Activated CD8-positive, alpha-beta T cell treated with anti-CD3 and anti-CD28 coated beads, Interleukin-2, amount 10 ng/mL, durations not matched to agents 7 days and 5 days (primary cell): ENCODE measurements around the gene USP1. TPM values are rescaled to one million over a fixed set of nuclear protein-coding genes. Genes with fewer than 3 reads are reported as not detected.

ENCODE experiments used
- ATAC-seq: fragments of 150-1000 bp; cut with Tn5 transposase; one replicate; pipeline ENCODE4 v1.10.0; 2021; ENCODE audit warnings: moderate library complexity
- CTCF ChIA-PET: fragments of 350-600 bp; sonication (Branson Sonifier 250); formaldehyde crosslinking; loops from one replicate; lab custom pipeline; 2021; ENCODE audit warnings: antibody characterized with exemption; lab: Charles Lee
- POLR2A ChIA-PET: fragments of 350-600 bp; sonication (Branson Sonifier 250); formaldehyde crosslinking; loops from one replicate; lab custom pipeline; 2021; ENCODE audit warnings: antibody characterized with exemption; lab: Charles Lee
- DNase-seq: peaks from one replicate; pipeline ENCODE4 v3.0.0-alpha.2; 2020
- H3K27ac Mint-ChIP-seq: one replicate; pipeline ENCODE4 v1.8.0; 2021; ENCODE audit warnings: mild to moderate bottlenecking, mixed read lengths
- H3K27me3 Mint-ChIP-seq: one replicate; pipeline ENCODE4 v1.8.0; 2021; ENCODE audit warnings: low read depth, mixed read lengths
- H3K36me3 Mint-ChIP-seq: one replicate; pipeline ENCODE4 v1.8.0; 2021; ENCODE audit warnings: low read depth, mixed read lengths
- H3K4me1 Mint-ChIP-seq: one replicate; pipeline ENCODE4 v1.8.0; 2021; ENCODE audit warnings: low read depth, mixed read lengths
- H3K4me3 Mint-ChIP-seq: one replicate; pipeline ENCODE4 v1.8.0; 2021; ENCODE audit warnings: mild to moderate bottlenecking, mixed read lengths
- H3K9me3 Mint-ChIP-seq: one replicate; pipeline ENCODE4 v1.8.0; 2022; ENCODE audit warnings: mixed read lengths; ENCODE audit not compliant: insufficient read depth
- total RNA-seq, 2 experiments: library from RNA; stranded (reverse); gene quantifications; one replicate each; pipeline ENCODE4 v1.2.3, GENCODE V29; 2021

USP1 gene
- total RNA-seq, 2 experiments from 2014 or later: 83.7 to 87.0 TPM

GRCh38 chr1:62405247-62405646 lies 31.6 kb upstream of the USP1 start:
- Mint-ChIP-seq H3K9me3 (no peaks in the 10 kb centered on the region), H3K27ac (no peak overlapping the region)

GRCh38 chr1:62406576-62406975 lies 30.3 kb upstream of the USP1 start:
- ChIA-PET CTCF (interaction anchor here (1.0 to 5.4 kb wide), 6 partner anchors 143 to 271 kb away, joined by 3 to 39 read pairs (median 4); no protein-coding TSS in a partner anchor), POLR2A (no interaction called here)
- H3K36me3 Mint-ChIP-seq: no peaks in the 10 kb centered on the region
- DNase-seq (no peak), ATAC-seq (no peak)
- peaks cover 2% of the 10 kb centered on the region for H3K27me3 Mint-ChIP-seq
- no peaks in the 10 kb centered on the region for H3K4me1 Mint-ChIP-seq
- H3K4me3 Mint-ChIP-seq: no peak overlapping the region
- no peaks in the 10 kb centered on the region for H3K9me3 Mint-ChIP-seq
- no peak overlapping the region for H3K27ac Mint-ChIP-seq

More at GRCh38 chr1:62405247-62405646, 31.6 kb upstream of the USP1 start:
- H3K27me3 Mint-ChIP-seq: peaks cover 2% of the 10 kb centered on the region
- no peaks in the 10 kb centered on the region for H3K4me1 Mint-ChIP-seq
- DNase-seq: no peak
- no peaks in the 10 kb centered on the region for H3K36me3 Mint-ChIP-seq
- CTCF ChIA-PET: interaction anchor here (0.9 to 5.4 kb wide), 5 partner anchors 230 to 343 kb away, joined by 3 to 39 read pairs (median 4); no protein-coding TSS in a partner anchor
- ATAC-seq: no peak
- POLR2A ChIA-PET: no interaction called here
- no peak overlapping the region for H3K4me3 Mint-ChIP-seq

GRCh38 chr1:62407398-62408009 lies 29.3 kb upstream of the USP1 start:
- DNase-seq: peak; percentile 42
- CTCF ChIA-PET: interaction anchor here (1.0 to 5.4 kb wide), 8 partner anchors 11 to 272 kb away, joined by 3 to 39 read pairs (median 3); no protein-coding TSS in a partner anchor
- Mint-ChIP-seq H3K4me1 (no peaks in the 10 kb centered on the region), H3K9me3 (no peaks in the 10 kb centered on the region), H3K36me3 (no peaks in the 10 kb centered on the region), H3K27me3 (peaks cover 2% of the 10 kb centered on the region), H3K27ac (no peak overlapping the region), H3K4me3 (no peak overlapping the region)
- POLR2A ChIA-PET: no interaction called here
- no peak for ATAC-seq

- DNase-seq (no peak), ATAC-seq (no peak)
- no peak overlapping the region for H3K4me3 Mint-ChIP-seq
- peaks cover 6% of the 10 kb centered on the region for H3K27me3 Mint-ChIP-seq
- ChIA-PET POLR2A (no interaction called here), CTCF (no interaction called here)
- H3K4me1 Mint-ChIP-seq: no peaks in the 10 kb centered on the region
- no peak overlapping the region for H3K27ac Mint-ChIP-seq
- no peaks in the 10 kb centered on the region for H3K36me3 Mint-ChIP-seq
- no peaks in the 10 kb centered on the region for H3K9me3 Mint-ChIP-seq
These were observed 21.2 kb upstream of the USP1 start for GRCh38 chr1:62415687-62416086.

GRCh38 chr1:62417351-62417999 lies 19.4 kb upstream of the USP1 start:
- Mint-ChIP-seq H3K4me1 (no peaks in the 10 kb centered on the region), H3K4me3 (no peak overlapping the region), H3K36me3 (no peaks in the 10 kb centered on the region), H3K27ac (no peak overlapping the region), H3K27me3 (peaks cover 6% of the 10 kb centered on the region), H3K9me3 (no peaks in the 10 kb centered on the region)
- ATAC-seq: no peak
- CTCF ChIA-PET: interaction anchor here (1.0 to 2.1 kb wide), 2 partner anchors 9 to 242 kb away, joined by 3 to 5 read pairs; no protein-coding TSS in a partner anchor
- POLR2A ChIA-PET: no interaction called here
- DNase-seq: no peak

- Mint-ChIP-seq H3K4me3 (no peak overlapping the region), H3K4me1 (no peaks in the 10 kb centered on the region), H3K27ac (no peak overlapping the region), H3K9me3 (no peaks in the 10 kb centered on the region), H3K36me3 (no peaks in the 10 kb centered on the region), H3K27me3 (peaks cover 6% of the 10 kb centered on the region)
- ATAC-seq: no peak
- DNase-seq: no peak
- ChIA-PET CTCF (no interaction called here), POLR2A (no interaction called here)
These were observed 16.6 kb upstream of the USP1 start for GRCh38 chr1:62420214-62420613.

GRCh38 chr1:62423580-62424242 lies 13.1 kb upstream of the USP1 start:
- ATAC-seq (no peak), DNase-seq (no peak)
- no peaks in the 10 kb centered on the region for H3K9me3 Mint-ChIP-seq
- no peak overlapping the region for H3K27ac Mint-ChIP-seq
- no peaks in the 10 kb centered on the region for H3K4me1 Mint-ChIP-seq
- H3K4me3 Mint-ChIP-seq: no peak overlapping the region
- H3K36me3 Mint-ChIP-seq: no peaks in the 10 kb centered on the region
- CTCF ChIA-PET: no interaction called here
- POLR2A ChIA-PET: interaction anchor here (1.8 kb wide), 1 partner anchor 12 kb away, joined by 6 read pairs; no protein-coding TSS in a partner anchor
- peaks cover 5% of the 10 kb centered on the region for H3K27me3 Mint-ChIP-seq

- Mint-ChIP-seq H3K9me3 (no peaks in the 10 kb centered on the region), H3K4me3 (no peak overlapping the region), H3K4me1 (no peaks in the 10 kb centered on the region), H3K36me3 (no peaks in the 10 kb centered on the region), H3K27me3 (peaks cover 2% of the 10 kb centered on the region), H3K27ac (no peak overlapping the region)
- ChIA-PET CTCF (interaction anchor here (1.3 kb wide), 1 partner anchor 11 kb away, joined by 3 read pairs; no protein-coding TSS in a partner anchor), POLR2A (interaction anchor here (1.8 kb wide), 1 partner anchor 11 kb away, joined by 6 read pairs; no protein-coding TSS in a partner anchor)
- DNase-seq (no peak), ATAC-seq (no peak)
These were observed 12.4 kb upstream of the USP1 start for GRCh38 chr1:62424411-62424810.

- peaks cover 2% of the 10 kb centered on the region for H3K27me3 Mint-ChIP-seq
- POLR2A ChIA-PET: interaction anchor here (1.8 kb wide), 1 partner anchor 11 kb away, joined by 6 read pairs; no protein-coding TSS in a partner anchor
- CTCF ChIA-PET: interaction anchor here (1.3 kb wide), 1 partner anchor 11 kb away, joined by 3 read pairs; no protein-coding TSS in a partner anchor
- no peak overlapping the region for H3K4me3 Mint-ChIP-seq
- DNase-seq (no peak), ATAC-seq (no peak)
- H3K4me1 Mint-ChIP-seq: no peaks in the 10 kb centered on the region
- no peaks in the 10 kb centered on the region for H3K36me3 Mint-ChIP-seq
- H3K27ac Mint-ChIP-seq: no peak overlapping the region
- H3K9me3 Mint-ChIP-seq: no peaks in the 10 kb centered on the region
These were observed 11.8 kb upstream of the USP1 start for GRCh38 chr1:62425041-62425440.

GRCh38 chr1:62426237-62426636 lies 10.6 kb upstream of the USP1 start:
- DNase-seq (no peak), ATAC-seq (no peak)
- Mint-ChIP-seq H3K36me3 (no peaks in the 10 kb centered on the region), H3K27ac (no peak overlapping the region), H3K9me3 (no peaks in the 10 kb centered on the region), H3K27me3 (peaks cover 3% of the 10 kb centered on the region), H3K4me1 (no peaks in the 10 kb centered on the region), H3K4me3 (no peak overlapping the region)
- CTCF ChIA-PET: no interaction called here
- POLR2A ChIA-PET: interaction anchor here (1.0 kb wide), 1 partner anchor 10 kb away, joined by 5 read pairs; no protein-coding TSS in a partner anchor

- H3K9me3 Mint-ChIP-seq: no peaks in the 10 kb centered on the region
- no peak overlapping the region for H3K4me3 Mint-ChIP-seq
- ChIA-PET CTCF (no interaction called here), POLR2A (interaction anchor here (0.5 kb wide), 1 partner anchor 10 kb away, joined by 3 read pairs; no protein-coding TSS in a partner anchor)
- ATAC-seq (no peak), DNase-seq (no peak)
- H3K36me3 Mint-ChIP-seq: no peaks in the 10 kb centered on the region
- H3K27me3 Mint-ChIP-seq: peaks cover 3% of the 10 kb centered on the region
- no peak overlapping the region for H3K27ac Mint-ChIP-seq
- H3K4me1 Mint-ChIP-seq: no peaks in the 10 kb centered on the region
These were observed 10.1 kb upstream of the USP1 start for GRCh38 chr1:62426794-62427193.
